ENCODE measurements around the gene FAM9A. TPM values are rescaled to one million over a fixed set of nuclear protein-coding genes. Genes with fewer than 3 reads are reported as not detected.

The FAM9A gene
- polyA plus RNA-seq, 3 donors: not detected

- Mint-ChIP-seq H3K4me3 (no peak overlapping the region), H3K27me3 (ENCODE audit: low read depth in 3 of 3) (peaks cover 0 to 5% (median 4%) of the 10 kb centered on the region in 3 donors), H3K36me3 (no peaks in the 10 kb centered on the region), H3K27ac (no peak overlapping the region), H3K9me3 (peaks cover 0 to 4% (median 2%) of the 10 kb centered on the region in 7 donors), H3K4me1 (peaks cover 4% of the 10 kb centered on the region)
- H3K4me2 ChIP-seq (replicated peaks; ENCODE audit: extremely low read depth, low read length, poor library complexity, severe bottlenecking): no peak overlapping the region
- no peaks in the 10 kb centered on the region for H3K4me1 ChIP-seq (ENCODE audit: control insufficient read depth in 1 of 2, insufficient read depth in 2 of 2, low read length in 2 of 2)
- H3K79me2 ChIP-seq (ENCODE audit: insufficient read depth, low read length): no peaks in the 10 kb centered on the region
- no peak overlapping the region for H3K4me3 ChIP-seq (replicated peaks in 1 of 3; ENCODE audit: low read depth in 2 of 3, low read length in 3 of 3)
- H4K20me1 ChIP-seq (ENCODE audit: insufficient read depth, low read length): no peaks in the 10 kb centered on the region
- intact Hi-C loops (cut with micrococcal nuclease): no loop called here
- H3K9me3 ChIP-seq (replicated peaks in 1 of 2; ENCODE audit: control insufficient read depth in 1 of 2, insufficient read depth in 1 of 2, low read length in 2 of 2): no peaks in the 10 kb centered on the region
- H3K27ac ChIP-seq (ENCODE audit: low read depth in 1 of 2, low read length in 2 of 2): no peak overlapping the region
- no peak for DNase-seq
- no peak overlapping the region for H2AFZ ChIP-seq (ENCODE audit: insufficient read depth, low read depth, low read length, poor library complexity, severe bottlenecking)
- no CpG with 5 or more reads among the region's 4 CpGs for WGBS (ENCODE audit: insufficient coverage)
- H3K9ac ChIP-seq (ENCODE audit: insufficient read depth, low read length, poor library complexity, severe bottlenecking): no peak overlapping the region
- peaks cover 0 to 2% of the 10 kb centered on the region in 2 donors for H3K27me3 ChIP-seq (ENCODE audit: control insufficient read depth in 2 of 2, insufficient read depth in 2 of 2, low read length in 2 of 2)
- TF ChIP-seq, protein P1, sequence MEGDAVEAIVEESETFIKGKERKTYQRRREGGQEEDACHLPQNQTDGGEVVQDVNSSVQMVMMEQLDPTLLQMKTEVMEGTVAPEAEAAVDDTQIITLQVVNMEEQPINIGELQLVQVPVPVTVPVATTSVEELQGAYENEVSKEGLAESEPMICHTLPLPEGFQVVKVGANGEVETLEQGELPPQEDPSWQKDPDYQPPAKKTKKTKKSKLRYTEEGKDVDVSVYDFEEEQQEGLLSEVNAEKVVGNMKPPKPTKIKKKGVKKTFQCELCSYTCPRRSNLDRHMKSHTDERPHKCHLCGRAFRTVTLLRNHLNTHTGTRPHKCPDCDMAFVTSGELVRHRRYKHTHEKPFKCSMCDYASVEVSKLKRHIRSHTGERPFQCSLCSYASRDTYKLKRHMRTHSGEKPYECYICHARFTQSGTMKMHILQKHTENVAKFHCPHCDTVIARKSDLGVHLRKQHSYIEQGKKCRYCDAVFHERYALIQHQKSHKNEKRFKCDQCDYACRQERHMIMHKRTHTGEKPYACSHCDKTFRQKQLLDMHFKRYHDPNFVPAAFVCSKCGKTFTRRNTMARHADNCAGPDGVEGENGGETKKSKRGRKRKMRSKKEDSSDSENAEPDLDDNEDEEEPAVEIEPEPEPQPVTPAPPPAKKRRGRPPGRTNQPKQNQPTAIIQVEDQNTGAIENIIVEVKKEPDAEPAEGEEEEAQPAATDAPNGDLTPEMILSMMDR (IDR thresholded peaks at IDR 0.05): no peak
- no peaks in the 10 kb centered on the region for H3K36me3 ChIP-seq (replicated peaks in 1 of 2; ENCODE audit: control insufficient read depth in 1 of 2, insufficient read depth in 2 of 2, low read length in 2 of 2)
Observed at GRCh38 chrX:8755116-8755515, 46.1 kb downstream of the FAM9A start.

DNA sequence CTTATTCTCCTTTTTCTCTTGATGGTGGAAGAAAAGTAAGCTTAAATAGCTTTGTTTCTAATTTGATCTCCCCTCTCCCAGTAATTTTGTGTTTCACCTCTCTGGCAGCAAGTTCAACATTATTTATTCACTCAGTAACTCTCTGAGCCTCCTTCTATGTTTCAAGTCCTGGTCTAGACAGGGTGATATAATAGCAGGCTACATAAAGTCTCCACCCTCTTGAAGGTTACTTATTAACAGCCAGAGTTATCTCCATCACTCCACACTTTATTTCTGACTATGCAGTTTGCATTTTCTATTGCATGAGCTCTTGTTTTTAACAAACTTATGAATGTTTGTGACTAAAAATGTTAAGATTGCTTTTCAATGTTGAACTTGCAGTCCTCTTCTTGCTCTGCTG, 51.5 kb downstream of the FAM9A start:
- Mint-ChIP-seq H3K27ac (no peak overlapping the region), H3K36me3 (no peaks in the 10 kb centered on the region), H3K9me3 (no peaks in the 10 kb centered on the region), H3K27me3 (ENCODE audit: low read depth in 3 of 3) (peaks cover 6 to 8% (median 6%) of the 10 kb centered on the region in 3 donors), H3K4me3 (no peak overlapping the region), H3K4me1 (no peaks in the 10 kb centered on the region)
- intact Hi-C loops (cut with micrococcal nuclease): loop anchor here in 1 of 2 donors (10.0 kb wide), 2 partner anchors 955 to 1365 kb away; no protein-coding TSS in a partner anchor
- H3K79me2 ChIP-seq (ENCODE audit: insufficient read depth, low read length): no peaks in the 10 kb centered on the region
- H2AFZ ChIP-seq (ENCODE audit: insufficient read depth, low read depth, low read length, poor library complexity, severe bottlenecking): no peak overlapping the region
- no peaks in the 10 kb centered on the region for H3K9me3 ChIP-seq (replicated peaks in 1 of 2; ENCODE audit: control insufficient read depth in 1 of 2, insufficient read depth in 1 of 2, low read length in 2 of 2)
- TF ChIP-seq, protein P1 (IDR thresholded peaks at IDR 0.05): no peak
- no peak overlapping the region for H3K4me2 ChIP-seq (replicated peaks; ENCODE audit: extremely low read depth, low read length, poor library complexity, severe bottlenecking)
- no peak overlapping the region for H3K4me3 ChIP-seq (replicated peaks in 1 of 3; ENCODE audit: low read depth in 2 of 3, low read length in 3 of 3)
- H3K9ac ChIP-seq (ENCODE audit: insufficient read depth, low read length, poor library complexity, severe bottlenecking): no peak overlapping the region
- peaks cover 0 to 5% of the 10 kb centered on the region in 2 donors for H3K27me3 ChIP-seq (ENCODE audit: control insufficient read depth in 2 of 2, insufficient read depth in 2 of 2, low read length in 2 of 2)
- H3K4me1 ChIP-seq (ENCODE audit: control insufficient read depth in 1 of 2, insufficient read depth in 2 of 2, low read length in 2 of 2): no peaks in the 10 kb centered on the region
- H3K27ac ChIP-seq (ENCODE audit: low read depth in 1 of 2, low read length in 2 of 2): no peak overlapping the region
- no peak for DNase-seq
- H4K20me1 ChIP-seq (ENCODE audit: insufficient read depth, low read length): no peaks in the 10 kb centered on the region
- H3K36me3 ChIP-seq (replicated peaks in 1 of 2; ENCODE audit: control insufficient read depth in 1 of 2, insufficient read depth in 2 of 2, low read length in 2 of 2): no peaks in the 10 kb centered on the region
